K562 (cell line): ENCODE measurements around the gene CLEC2L. TPM values are rescaled to one million over a fixed set of nuclear protein-coding genes. Genes with fewer than 3 reads are reported as not detected.

Experiments used
- ATAC-seq: fragments of 200-7000 bp; cut with Tn5 transposase; 3 replicates; pipeline ENCODE4 v1.9.1; 2020; ENCODE audit warnings: moderate library complexity
- BruUV-seq: library from RNA; stranded (reverse); fragments of 400-500 nt; replicated peaks from 2 replicates; lab custom pipeline; 2021; lab: Mats Ljungman, UMichigan
- CTCF ChIA-PET: fragments of 300-600 bp; formaldehyde crosslinking; extraction: SDS; loops from one replicate; lab custom pipeline; 2021; ENCODE audit warnings: low intra/inter-chr PET ratio; lab: Yijun Ruan, JAX
- POLR2A ChIA-PET: fragments of 300-600, 350-650 bp; sonication (Branson Sonifier 250); formaldehyde crosslinking; extraction: SDS; loops from one replicate; lab custom pipeline; 2021; ENCODE audit warnings: antibody characterized with exemption, inconsistent platforms; lab: Yijun Ruan, JAX
- DNase-seq, 4 experiments: peaks; one replicate each; pipeline versions ENCODE4 v3.0.0 to v3.0.0-alpha.2; 2011 to 2018; ENCODE audit warnings: low spot score in 3 of 4, mixed read lengths in 3 of 4; ENCODE audit errors: extremely low read depth in 1 of 4
- FAIRE-seq: peaks from 2 replicates; lab custom pipeline; 2011; peaks lifted over from hg19 to GRCh38; lab: Jason Lieb, UNC
- H2AFZ ChIP-seq: 2 replicates; pipeline ENCODE4 v1.6.0; 2011; ENCODE audit warnings: low read depth, low read length, control low read depth, inconsistent platforms
- H3K27ac ChIP-seq: fragments of 200-600 bp; 3 replicates; pipeline ENCODE4 v1.8.0; 2011; ENCODE audit warnings: low read depth, mild to moderate bottlenecking, control low read depth, inconsistent platforms, low read length, moderate library complexity, mixed read lengths; ENCODE audit errors: extremely low read depth
- H3K27me3 ChIP-seq, 2 experiments: fragments of 300-600 bp in 1 of 2; 2 replicates in 1 of 2; 3 replicates in 1 of 2; pipeline versions ENCODE4 v1.6.0 to v1.8.0; 2011; ENCODE audit warnings: inconsistent platforms in 2 of 2, low read length in 2 of 2, mild to moderate bottlenecking in 1 of 2, mixed read lengths in 1 of 2, moderate library complexity in 1 of 2; ENCODE audit not compliant: control insufficient read depth in 2 of 2, insufficient read depth in 2 of 2
- H3K36me3 ChIP-seq: fragments of 300-600 bp; 3 replicates; pipeline ENCODE4 v1.8.0; 2011; ENCODE audit warnings: mild to moderate bottlenecking, low read length, inconsistent platforms; ENCODE audit not compliant: control insufficient read depth, insufficient read depth
- H3K4me1 ChIP-seq, 2 experiments: fragments of 200-600 bp in 1 of 2; replicated peaks in 1 of 2; 2 replicates in 1 of 2; 3 replicates in 1 of 2; pipeline versions ENCODE4 v1.5.1 to v1.8.0; 2011; ENCODE audit warnings: inconsistent platforms in 2 of 2, low read length in 2 of 2, mild to moderate bottlenecking in 1 of 2, mixed read lengths in 1 of 2, moderate library complexity in 1 of 2; ENCODE audit not compliant: control insufficient read depth in 2 of 2, insufficient read depth in 2 of 2
- H3K4me2 ChIP-seq: 2 replicates; pipeline ENCODE4 v1.6.1; 2011; ENCODE audit warnings: low read length, control low read depth, inconsistent platforms, mixed read lengths; ENCODE audit not compliant: insufficient read depth
- H3K4me3 ChIP-seq: fragments of 200-600 bp; sonication (generic), shearing (Covaris generic); 2 replicates; pipeline ENCODE4 v1.5.1; 2016; ENCODE audit warnings: control low read depth, inconsistent platforms
- H3K79me2 ChIP-seq: fragments of 200-600 bp; 3 replicates; pipeline ENCODE4 v1.8.0; 2011; ENCODE audit warnings: low read length, inconsistent platforms; ENCODE audit not compliant: control insufficient read depth, insufficient read depth
- H3K9ac ChIP-seq, 2 experiments: 2 replicates each; pipeline versions ENCODE4 v1.6.0 to v1.6.1; 2011; ENCODE audit warnings: low read depth in 2 of 2, low read length in 2 of 2, control low read depth in 1 of 2, inconsistent platforms in 1 of 2, mild to moderate bottlenecking in 1 of 2, mixed read lengths in 1 of 2; ENCODE audit not compliant: insufficient read depth in 1 of 2
- H3K9me1 ChIP-seq: one replicate; pipeline ENCODE4 v1.6.0; 2011; ENCODE audit warnings: inconsistent platforms, mild to moderate bottlenecking, low read length, moderate library complexity; ENCODE audit not compliant: control insufficient read depth, insufficient read depth
- H3K9me3 ChIP-seq: replicated peaks from 2 replicates; pipeline ENCODE4 v1.5.1; 2011; ENCODE audit warnings: low read depth, low read length, inconsistent platforms; ENCODE audit not compliant: control insufficient read depth, insufficient read depth
- H4K20me1 ChIP-seq: replicated peaks from 2 replicates; pipeline ENCODE4 v1.6.1; 2011; ENCODE audit warnings: low read length, inconsistent platforms, mixed read lengths; ENCODE audit not compliant: control insufficient read depth, insufficient read depth
- BHLHE40 ChIP-seq: IDR thresholded peaks from 2 replicates; pipeline ENCODE4 v1.6.1; 2011; ENCODE audit warnings: low read length, improper control_type of control experiment
- CTBP1 ChIP-seq: fragments of 450-650 bp; IDR thresholded peaks from 2 replicates; pipeline ENCODE4 v1.6.1; 2016; ENCODE audit warnings: borderline replicate concordance
- GABPB2 ChIP-seq: fragments of 250-450 bp; sonication (Bioruptor Pico); conservative IDR thresholded peaks from 2 replicates; pipeline ENCODE4 v1.5.1; 2021; ENCODE audit warnings: mild to moderate bottlenecking
- HDAC6 ChIP-seq: IDR thresholded peaks from 2 replicates; pipeline ENCODE4 v1.6.1; 2012; ENCODE audit warnings: low read depth, mild to moderate bottlenecking, control low read depth, inconsistent platforms, low read length, moderate library complexity
- JUNB ChIP-seq: fragments of 450-650 bp; formaldehyde crosslinking; conservative IDR thresholded peaks from 2 replicates; pipeline ENCODE4 v1.4.0; 2020; ENCODE audit warnings: mild to moderate bottlenecking
- KLF1 ChIP-seq: fragments of 450-650 bp; IDR thresholded peaks from 2 replicates; pipeline ENCODE4 v1.6.1; 2016; ENCODE audit warnings: missing genetic modification characterization, missing compliant biosample characterization
- STAG1 ChIP-seq: sonication (generic); formaldehyde crosslinking; IDR thresholded peaks from 2 replicates; pipeline ENCODE4 v1.5.0; 2020; ENCODE audit warnings: missing genetic modification reagents, borderline replicate concordance
- U2AF1 ChIP-seq: fragments of 200-400 bp; formaldehyde crosslinking; optimal IDR thresholded peaks from 2 replicates; pipeline ENCODE3; 2017; ENCODE audit warnings: mild to moderate bottlenecking, low read depth, low read length, moderate library complexity
- ZNF282 ChIP-seq: sonication (generic); formaldehyde crosslinking; IDR thresholded peaks from 2 replicates; pipeline ENCODE4 v1.8.1; 2023; ENCODE audit warnings: missing genetic modification reagents
- WGBS: fragments of 100-300 bp; shearing (Covaris generic); methylation state at CpG from one replicate; pipeline ENCODE4 v1.1.6; 2016; ENCODE audit warnings: low coverage, mixed read lengths; ENCODE audit not compliant: insufficient coverage; ENCODE audit errors: missing lambda C conversion rate; 5-methylcytosine and 5-hydroxymethylcytosine counted together
- in situ Hi-C: fragments of 300-500 bp; cut with MboI; formaldehyde crosslinking; loops from 4 replicates; pipeline ENCODE4 v1.15.0; 2018; ENCODE audit warnings: inconsistent platforms, mixed read lengths
- intact Hi-C: fragments of 100-400 bp; cut with micrococcal nuclease; formaldehyde crosslinking; loops from 2 replicates; pipeline ENCODE4 v1.14.2; 2022
- polyA plus RNA-seq, 8 experiments: library from polyadenylated mRNA; depleted of rRNA in 4 of 8; stranded (reverse) in 5 of 8; unstranded in 3 of 8; fragments of >200 nt; fragmentation: Nextera tagmentation in 2 of 8; fragmentation: Illumina TruSeq in 1 of 8; extraction: Ambion mirVana in 2 of 8; extraction: Trizol in 1 of 8; gene quantifications; 2 replicates each; pipeline versions ENCODE4 v1.2.1 to v1.2.3, GENCODE V29; 2011 to 2014; ENCODE audit warnings: inconsistent platforms in 1 of 8, missing spikeins in 1 of 8
- total RNA-seq, 7 experiments: library from RNA; depleted of rRNA in 6 of 7; stranded (reverse); fragments of >200 nt in 6 of 7; fragmentation: Illumina TruSeq in 2 of 7; extraction: Trizol in 2 of 7; gene quantifications; 2 replicates each; pipeline versions ENCODE4 v1.2.1 to v1.2.3, GENCODE V29; 2011 to 2021; ENCODE audit warnings: low replicate concordance in 1 of 7
- TF ChIP-seq, protein P1 (sequence below): fragments of 250-450 bp; sonication (Bioruptor Pico); IDR thresholded peaks from 2 replicates; pipeline ENCODE4 v1.8.0; 2022; ENCODE audit warnings: moderate library complexity, mild to moderate bottlenecking, inconsistent platforms
- TF ChIP-seq, protein P2 (sequence below): sonication (generic); formaldehyde crosslinking; IDR thresholded peaks from 2 replicates; pipeline ENCODE4 v1.8.0; 2022; ENCODE audit warnings: mild to moderate bottlenecking, missing genetic modification reagents, borderline replicate concordance

CLEC2L gene
- total and polyA plus RNA-seq, 9 of the 15 experiments (the other 6 are each of a cell fraction or from before 2014, with no cell fraction given): 0.84 to 5.5 (median 1.8) TPM

DNA sequence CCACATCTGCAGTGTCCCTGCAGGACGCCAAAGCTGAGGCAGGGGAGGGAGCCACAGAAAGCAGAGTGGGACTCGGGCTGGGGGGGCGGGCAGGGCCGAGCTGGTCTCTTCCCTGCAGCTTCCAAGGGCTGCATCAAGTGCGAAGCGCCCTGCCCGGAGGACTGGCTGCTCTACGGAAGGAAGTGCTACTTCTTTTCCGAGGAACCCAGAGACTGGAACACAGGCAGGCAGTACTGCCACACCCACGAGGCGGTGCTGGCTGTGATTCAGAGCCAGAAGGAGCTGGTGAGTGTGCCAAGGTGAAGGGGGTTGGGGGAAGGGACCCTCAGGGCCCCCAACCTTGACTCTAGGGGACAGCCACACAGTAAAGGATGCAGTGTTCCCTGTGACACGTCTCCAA lies 16.7 kb downstream of the CLEC2L start:
- DNase-seq (no peak), ATAC-seq (no peak), FAIRE-seq (no peak)
- Histone ChIP-seq H3K9me3 (no peaks in the 10 kb centered on the region), H3K9me1 (no peaks in the 10 kb centered on the region), H3K79me2 (peaks cover 6% of the 10 kb centered on the region; the same call in 1 of the 3 replicates), H3K4me1 (peaks cover 21 to 26% of the 10 kb centered on the region in 2 experiments; a peak in 4 of 5 replicates), H3K27me3 (peaks cover 33 to 71% of the 10 kb centered on the region in 2 experiments), H3K4me2 (no peak overlapping the region), H3K27ac (no peak overlapping the region), H4K20me1 (0 out of 2 replicates have a peak, but pooled peaks cover 7% of the 10 kb centered on the region), H3K4me3 (no peak overlapping the region), H3K36me3 (no peaks in the 10 kb centered on the region), H2AFZ (no peak overlapping the region), H3K9ac (no peak overlapping the region; a peak in 2 of 4 replicates)
- ChIA-PET POLR2A (interaction anchor here (0.6 to 1.6 kb wide), 4 partner anchors 18 to 82 kb away, joined by 3 to 4 read pairs (median 3); no protein-coding TSS in a partner anchor), CTCF (no interaction called here)
- in situ Hi-C loops (no loop called here), intact Hi-C loops (no loop called here)
- TF ChIP-seq U2AF1 (no peak), JUNB (CRISPR knock-in tag) (no peak), ZNF282 (CRISPR knock-in tag) (0 out of 2 replicates have a peak, but pooled peaks have one; percentile 42)
- BruUV-seq: no TSS peak
- under 1% methylated on average over 11 of the region's 12 CpGs for WGBS

DNA sequence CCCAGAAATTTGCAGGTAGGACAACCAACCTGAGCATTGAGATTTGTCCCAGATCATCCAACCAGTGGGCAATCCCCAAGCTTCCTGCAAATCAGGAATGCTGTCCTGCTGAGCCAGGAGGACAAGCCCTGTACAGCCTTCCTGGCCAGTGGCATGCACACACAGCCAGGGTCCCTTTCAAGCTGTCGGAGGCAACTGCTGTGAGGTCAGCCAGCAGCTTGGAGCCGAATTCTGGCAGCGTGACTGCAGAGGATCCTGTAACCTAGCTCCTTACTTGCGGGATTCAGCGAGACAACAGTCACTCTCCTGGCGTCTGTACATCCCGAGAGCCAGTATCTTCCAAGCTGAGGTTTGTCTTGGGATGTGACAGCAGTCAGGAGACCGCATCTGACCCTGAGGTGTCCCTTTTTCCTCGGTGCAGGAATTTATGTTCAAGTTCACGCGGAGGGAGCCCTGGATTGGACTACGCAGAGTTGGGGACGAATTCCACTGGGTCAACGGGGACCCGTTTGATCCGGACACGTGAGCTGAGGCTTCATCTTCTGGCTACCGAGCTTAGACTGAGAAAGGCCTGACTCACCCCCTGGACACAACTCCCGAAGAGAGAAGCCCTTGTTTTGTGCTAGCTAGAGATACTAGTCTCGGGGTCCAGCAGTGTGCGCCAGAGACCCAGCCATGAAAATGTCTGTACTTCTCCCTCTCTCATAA lies 18.3 kb downstream of the CLEC2L start:
- FAIRE-seq: no peak
- ChIA-PET POLR2A (interaction anchor here (1.2 kb wide), 1 partner anchor 16 kb away, joined by 3 read pairs; no protein-coding TSS in a partner anchor), CTCF (no interaction called here)
- Histone ChIP-seq H3K36me3 (no peaks in the 10 kb centered on the region), H3K9ac (peak overlapping the region in 1 of 2 experiments; percentile 28; a peak in 2 of 4 replicates), H3K27ac (no peak overlapping the region; the same call in 2 of the 3 replicates), H4K20me1 (0 out of 2 replicates have a peak, but pooled peaks cover 7% of the 10 kb centered on the region), H3K9me1 (no peaks in the 10 kb centered on the region), H2AFZ (peak overlapping the region; percentile 89), H3K4me2 (peak overlapping the region; percentile 72), H3K9me3 (no peaks in the 10 kb centered on the region), H3K79me2 (peaks cover 6% of the 10 kb centered on the region; the same call in 1 of the 3 replicates), H3K4me1 (peaks cover 21 to 26% of the 10 kb centered on the region in 2 experiments; a peak in 4 of 5 replicates), H3K4me3 (peak overlapping the region; percentile 14), H3K27me3 (peaks cover 28 to 67% of the 10 kb centered on the region in 2 experiments)
- no peak for DNase-seq
- in situ Hi-C loops (no loop called here), intact Hi-C loops (no loop called here)
- BruUV-seq: no TSS peak
- 24% methylated on average over 21 of the region's 21 CpGs for WGBS
- ATAC-seq: peak; percentile 5; the same call in 2 of the 3 replicates
- TF ChIP-seq CTBP1 (peak; percentile 24; the same call in 1 of the 2 replicates), GABPB2 (no peak), STAG1 (CRISPR knock-in tag) (peak; percentile 7; the same call in 1 of the 2 replicates), BHLHE40 (peak; percentile 41), HDAC6 (peak; percentile 14; the same call in 1 of the 2 replicates), KLF1 (no peak)
- TF ChIP-seq, protein P1, sequence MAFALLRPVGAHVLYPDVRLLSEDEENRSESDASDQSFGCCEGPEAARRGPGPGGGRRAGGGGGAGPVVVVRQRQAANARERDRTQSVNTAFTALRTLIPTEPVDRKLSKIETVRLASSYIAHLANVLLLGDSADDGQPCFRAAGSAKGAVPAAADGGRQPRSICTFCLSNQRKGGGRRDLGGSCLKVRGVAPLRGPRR (CRISPR knock-in tag): no peak
- TF ChIP-seq, protein P2, sequence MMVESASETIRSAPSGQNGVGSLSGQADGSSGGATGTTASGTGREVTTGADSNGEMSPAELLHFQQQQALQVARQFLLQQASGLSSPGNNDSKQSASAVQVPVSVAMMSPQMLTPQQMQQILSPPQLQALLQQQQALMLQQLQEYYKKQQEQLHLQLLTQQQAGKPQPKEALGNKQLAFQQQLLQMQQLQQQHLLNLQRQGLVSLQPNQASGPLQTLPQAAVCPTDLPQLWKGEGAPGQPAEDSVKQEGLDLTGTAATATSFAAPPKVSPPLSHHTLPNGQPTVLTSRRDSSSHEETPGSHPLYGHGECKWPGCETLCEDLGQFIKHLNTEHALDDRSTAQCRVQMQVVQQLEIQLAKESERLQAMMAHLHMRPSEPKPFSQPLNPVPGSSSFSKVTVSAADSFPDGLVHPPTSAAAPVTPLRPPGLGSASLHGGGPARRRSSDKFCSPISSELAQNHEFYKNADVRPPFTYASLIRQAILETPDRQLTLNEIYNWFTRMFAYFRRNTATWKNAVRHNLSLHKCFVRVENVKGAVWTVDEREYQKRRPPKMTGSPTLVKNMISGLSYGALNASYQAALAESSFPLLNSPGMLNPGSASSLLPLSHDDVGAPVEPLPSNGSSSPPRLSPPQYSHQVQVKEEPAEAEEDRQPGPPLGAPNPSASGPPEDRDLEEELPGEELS (CRISPR knock-in tag): no peak
